Type B pancreatic cell (in vitro differentiated cells): ENCODE data around the gene JMJD4. TPM values are rescaled to one million over a fixed set of nuclear protein-coding genes. Genes with fewer than 3 reads are reported as not detected.

Source experiments
- DNase-seq: peaks from one replicate; pipeline ENCODE4 v3.0.0; 2021; ENCODE audit warnings: mixed read lengths; ENCODE audit not compliant: unreplicated experiment; ENCODE audit errors: extremely low spot score
- H3K27ac Mint-ChIP-seq: 2 replicates; pipeline ENCODE4 v1.8.0; 2021; ENCODE audit warnings: mild to moderate bottlenecking, mixed read lengths
- H3K27me3 Mint-ChIP-seq: 2 replicates; pipeline ENCODE4 v1.8.0; 2021; ENCODE audit warnings: mixed read lengths
- H3K36me3 Mint-ChIP-seq: 2 replicates; pipeline ENCODE4 v1.8.0; 2021; ENCODE audit warnings: mixed read lengths
- H3K4me1 Mint-ChIP-seq: one replicate; pipeline ENCODE4 v1.8.0; 2021; ENCODE audit warnings: mixed read lengths; ENCODE audit not compliant: unreplicated experiment
- H3K4me3 Mint-ChIP-seq: 2 replicates; pipeline ENCODE4 v1.8.0; 2021; ENCODE audit warnings: mild to moderate bottlenecking, mixed read lengths
- H3K9me3 Mint-ChIP-seq: 2 replicates; pipeline ENCODE4 v1.8.0; 2021; ENCODE audit warnings: mixed read lengths
- CTCF ChIP-seq: fragments of 200-600 bp; sonication (generic); conservative IDR thresholded peaks from 2 replicates; pipeline ENCODE4 v1.5.0; 2021; ENCODE audit warnings: antibody characterized with exemption, mild to moderate bottlenecking
- long read RNA-seq: library from polyadenylated mRNA; unstranded; transcript quantifications from one replicate; pipeline ENCODE4 v2.0.0, GENCODE V29; 2020
- total RNA-seq: library from RNA; stranded (reverse); gene quantifications from 2 replicates; pipeline ENCODE4 v1.2.1, GENCODE V29; 2021; ENCODE audit warnings: low replicate concordance

The JMJD4 gene
- total RNA-seq = 23.5 and 25.4 TPM in 2 replicates
- long read RNA-seq, transcript JMJD4-201 (6 exons, 2,595 nt) = major isoform, 19 of 32 reads
- long read RNA-seq, partial matches to known transcripts = 3 of 32 reads
- long read RNA-seq, other reads (novel, unspliced or antisense) = 7 of 32 reads

GRCh38 chr1:227734856-227735538, at the start of gene JMJD4, which contains the start of gene SNAP47:
TSS of gene JMJD4 (minus strand) at chr1:227735302. CDS start at chr1:227735273, 29 bp downstream.
TSS of gene SNAP47 (plus strand) at chr1:227735435. CDS start at chr1:227747737, 12,302 bp downstream.
- Mint-ChIP-seq H3K36me3 (peaks cover 3% of the 10 kb centered on the region), H3K4me1 (peaks cover 22% of the 10 kb centered on the region), H3K27me3 (no peaks in the 10 kb centered on the region), H3K4me3 (peak within 1 kb of the TSS; percentile 94), H3K9me3 (no peaks in the 10 kb centered on the region), H3K27ac (peak within 1 kb of the TSS; percentile 67)
- DNase-seq = peak; percentile 96
- no peak for TF ChIP-seq CTCF

- TF ChIP-seq CTCF = no peak
- Mint-ChIP-seq H3K27me3 (peaks cover 7% of the 10 kb centered on the region), H3K36me3 (peaks cover 7% of the 10 kb centered on the region), H3K27ac (no peak overlapping the region), H3K4me3 (no peak overlapping the region), H3K4me1 (peaks cover 1% of the 10 kb centered on the region), H3K9me3 (no peaks in the 10 kb centered on the region)
- DNase-seq = peak; percentile 65
Observed at GRCh38 chr1:227782226-227782625, 47.1 kb upstream of the JMJD4 start.

GRCh38 chr1:227781314-227781930, 46.3 kb upstream of the JMJD4 start:
- DNase-seq = peak; percentile 68
- Mint-ChIP-seq H3K9me3 (no peaks in the 10 kb centered on the region), H3K4me1 (peaks cover 7% of the 10 kb centered on the region), H3K27ac (no peak overlapping the region), H3K4me3 (no peak overlapping the region), H3K27me3 (peaks cover 4% of the 10 kb centered on the region), H3K36me3 (peaks cover 7% of the 10 kb centered on the region)
- no peak for TF ChIP-seq CTCF

GRCh38 chr1:227780101-227781044, 45.3 kb upstream of the JMJD4 start:
- H3K9me3 Mint-ChIP-seq = no peaks in the 10 kb centered on the region
- peaks cover 11% of the 10 kb centered on the region for H3K4me1 Mint-ChIP-seq
- no peak overlapping the region for H3K27ac Mint-ChIP-seq
- H3K27me3 Mint-ChIP-seq = no peaks in the 10 kb centered on the region
- H3K4me3 Mint-ChIP-seq = no peak overlapping the region
- peak; percentile 56 for DNase-seq
- TF ChIP-seq CTCF = no peak
- H3K36me3 Mint-ChIP-seq = peaks cover 7% of the 10 kb centered on the region

- H3K9me3 Mint-ChIP-seq = no peaks in the 10 kb centered on the region
- peaks cover 11% of the 10 kb centered on the region for H3K4me1 Mint-ChIP-seq
- peaks cover 7% of the 10 kb centered on the region for H3K36me3 Mint-ChIP-seq
- H3K27ac Mint-ChIP-seq = no peak overlapping the region
- no peak for TF ChIP-seq CTCF
- no peaks in the 10 kb centered on the region for H3K27me3 Mint-ChIP-seq
- DNase-seq = peak; percentile 61
- no peak overlapping the region for H3K4me3 Mint-ChIP-seq
Observed at GRCh38 chr1:227779685-227780084, 44.6 kb upstream of the JMJD4 start.
